MM.1S (cell line): Measurements from ENCODE around the gene RXRA.

ENCODE experiments used
- DNase-seq: peaks from one replicate; pipeline ENCODE4 v3.0.0-alpha.2; 2015
- H2AFZ ChIP-seq: fragments of 300-600 bp; sonication (generic); 2 replicates; pipeline ENCODE4 v1.6.0; 2016; ENCODE audit warnings: antibody characterized with exemption, low read length
- H3F3A ChIP-seq: fragments of 300-600 bp; sonication (generic); 2 replicates; pipeline ENCODE4 v1.6.1; 2016; ENCODE audit warnings: mild to moderate bottlenecking, antibody characterized with exemption, low read length, moderate library complexity, mixed read lengths; ENCODE audit not compliant: insufficient read depth
- H3K27ac ChIP-seq: fragments of 300-600 bp; sonication (generic); 2 replicates; pipeline ENCODE4 v1.5.1; 2016; ENCODE audit warnings: mild to moderate bottlenecking, low read length
- H3K27me3 ChIP-seq: fragments of 300-600 bp; sonication (generic); replicated peaks from 2 replicates; pipeline ENCODE4 v1.6.0; 2016; ENCODE audit warnings: low read length; ENCODE audit not compliant: insufficient read depth
- H3K36me3 ChIP-seq: fragments of 300-600 bp; sonication (generic); replicated peaks from 2 replicates; pipeline ENCODE4 v1.6.1; 2016; ENCODE audit warnings: mild to moderate bottlenecking, low read length, mixed read lengths; ENCODE audit not compliant: insufficient read depth
- H3K4me1 ChIP-seq: fragments of 300-600 bp; sonication (generic); 2 replicates; pipeline ENCODE4 v1.6.1; 2016; ENCODE audit warnings: low read length, mixed read lengths
- H3K4me2 ChIP-seq: fragments of 300-600 bp; sonication (generic); 2 replicates; pipeline ENCODE4 v1.6.0; 2016; ENCODE audit warnings: low read depth, low read length
- H3K4me3 ChIP-seq: fragments of 300-600 bp; sonication (generic); 2 replicates; pipeline ENCODE4 v1.5.1; 2016; ENCODE audit warnings: low read length, mixed read lengths
- H3K79me2 ChIP-seq: fragments of 300-600 bp; sonication (generic); 2 replicates; pipeline ENCODE4 v1.6.1; 2016; ENCODE audit warnings: mixed run types, low read length, mixed read lengths
- H3K9ac ChIP-seq: fragments of 300-600 bp; sonication (generic); 2 replicates; pipeline ENCODE4 v1.6.1; 2016; ENCODE audit warnings: low read length, mixed read lengths
- H3K9me2 ChIP-seq: fragments of 300-600 bp; sonication (generic); replicated peaks from 2 replicates; pipeline ENCODE4 v1.6.1; 2016; ENCODE audit warnings: mild to moderate bottlenecking, low read length, mixed read lengths; ENCODE audit not compliant: insufficient read depth
- H3K9me3 ChIP-seq: fragments of 300-600 bp; sonication (generic); replicated peaks from 2 replicates; pipeline ENCODE4 v1.6.1; 2016; ENCODE audit warnings: mild to moderate bottlenecking, low read length, mixed read lengths; ENCODE audit not compliant: insufficient read depth
- H4K20me1 ChIP-seq: fragments of 300-600 bp; sonication (generic); 2 replicates; pipeline ENCODE4 v1.6.1; 2016; ENCODE audit warnings: mild to moderate bottlenecking, low read length, moderate library complexity, mixed read lengths; ENCODE audit not compliant: insufficient read depth
- CTCF ChIP-seq: fragments of 300-600 bp; sonication (generic); IDR thresholded peaks from 2 replicates; pipeline ENCODE4 v1.5.1; 2016; ENCODE audit warnings: antibody characterized with exemption, low read length, mixed read lengths
- EZH2 ChIP-seq: fragments of 300-600 bp; sonication (generic); optimal IDR thresholded peaks from 2 replicates; pipeline ENCODE3; 2017; ENCODE audit warnings: low read depth, mild to moderate bottlenecking, antibody characterized with exemption, low read length, mixed read lengths
- EZH2phosphoT487 ChIP-seq: fragments of 300-600 bp; sonication (generic); IDR thresholded peaks from 2 replicates; pipeline ENCODE4 v1.6.1; 2018; ENCODE audit warnings: antibody characterized with exemption, low read length

The RXRA gene

GRCh38 chr9:134325813-134326723, at the start of gene RXRA:
Gene RXRA (plus strand): TSS chr9:134326455. CDS start chr9:134326632, 177 bp downstream.
- TF ChIP-seq EZH2phosphoT487 (no peak), CTCF (no peak), EZH2 (no peak)
- peak within 1 kb of the TSS; percentile 56; the same call in 1 of the 2 replicates for H3K27ac ChIP-seq
- peak within 1 kb of the TSS; percentile 97 for H3K4me2 ChIP-seq

GRCh38 chr9:134278286-134278685, 48.0 kb upstream of the RXRA start:
- H3K9me3 ChIP-seq = no peaks in the 10 kb centered on the region
- no peak overlapping the region for H3K4me3 ChIP-seq
- H3K79me2 ChIP-seq = no peaks in the 10 kb centered on the region
- no peaks in the 10 kb centered on the region for H3K4me1 ChIP-seq
- no peak overlapping the region for H2AFZ ChIP-seq
- no peak for DNase-seq
- H4K20me1 ChIP-seq = no peaks in the 10 kb centered on the region
- no peak overlapping the region for H3K4me2 ChIP-seq
- no peak overlapping the region for H3K27ac ChIP-seq
- H3K9me2 ChIP-seq = no peaks in the 10 kb centered on the region
- no peak overlapping the region for H3K9ac ChIP-seq
- peaks cover 84% of the 10 kb centered on the region for H3K27me3 ChIP-seq
- TF ChIP-seq CTCF (no peak), EZH2 (no peak), EZH2phosphoT487 (no peak)
- H3K36me3 ChIP-seq = no peaks in the 10 kb centered on the region
- no peaks in the 10 kb centered on the region for H3F3A ChIP-seq

More at GRCh38 chr9:134325813-134326723, at the start of gene RXRA:
- H3K4me1 ChIP-seq = no peaks in the 10 kb centered on the region
- peak within 1 kb of the TSS; percentile 82 for H2AFZ ChIP-seq
- peak; percentile 78 for DNase-seq
- H3K9me2 ChIP-seq = no peaks in the 10 kb centered on the region
- peaks cover 42% of the 10 kb centered on the region for H3K79me2 ChIP-seq
- H3F3A ChIP-seq = peaks cover 10% of the 10 kb centered on the region
- peaks cover 35% of the 10 kb centered on the region for H3K27me3 ChIP-seq
- H3K9me3 ChIP-seq = no peaks in the 10 kb centered on the region
- H3K36me3 ChIP-seq = no peaks in the 10 kb centered on the region
- peak within 1 kb of the TSS; percentile 90 for H3K4me3 ChIP-seq
- H4K20me1 ChIP-seq = no peaks in the 10 kb centered on the region
- H3K9ac ChIP-seq = peak within 1 kb of the TSS; percentile 72

- Histone ChIP-seq H4K20me1 (no peaks in the 10 kb centered on the region), H3K4me1 (no peaks in the 10 kb centered on the region), H3K4me3 (no peak overlapping the region), H3K27me3 (peaks cover 92% of the 10 kb centered on the region), H3K9me3 (no peaks in the 10 kb centered on the region), H3K4me2 (no peak overlapping the region), H2AFZ (no peak overlapping the region), H3K79me2 (no peaks in the 10 kb centered on the region), H3K9ac (no peak overlapping the region), H3K9me2 (no peaks in the 10 kb centered on the region), H3F3A (no peaks in the 10 kb centered on the region), H3K27ac (no peak overlapping the region), H3K36me3 (no peaks in the 10 kb centered on the region)
- no peak for TF ChIP-seq EZH2
- no peak for TF ChIP-seq EZH2phosphoT487
- no peak for TF ChIP-seq CTCF
- no peak for DNase-seq
Observed at GRCh38 chr9:134278974-134279640, 47.1 kb upstream of the RXRA start.
